CD4-positive, alpha-beta memory T cell (primary cell): Measurements from ENCODE around the gene LTBP3. TPM values are rescaled to one million over a fixed set of nuclear protein-coding genes. Genes with fewer than 3 reads are reported as not detected.
"Not testable (repeated sequence)": the region's sequence is repeated elsewhere in the genome, so short reads cannot be mapped to it uniquely, and the experiment has no call there.

Source experiments
- CTCF ChIA-PET: fragments of 350-600 bp; sonication (Branson Sonifier 250); formaldehyde crosslinking; loops from one replicate; lab custom pipeline; 2021; ENCODE audit warnings: inconsistent platforms; ENCODE audit not compliant: partially characterized antibody; lab: Charles Lee
- POLR2A ChIA-PET: fragments of 350-600 bp; sonication (Branson Sonifier 250); formaldehyde crosslinking; loops from one replicate; lab custom pipeline; 2021; ENCODE audit not compliant: partially characterized antibody; lab: Charles Lee
- DNase-seq, 5 donors: peaks; one replicate each; pipeline versions ENCODE4 v3.0.0 to v3.0.0-alpha.2; 2020 to 2022; ENCODE audit warnings: mixed read lengths in 1 of 5
- H3K27ac ChIP-seq: one replicate; pipeline ENCODE4 v1.7.0; 2013; ENCODE audit warnings: low read depth, low read length
- H3K27me3 ChIP-seq: 2 replicates; pipeline ENCODE4 v1.7.0; 2013; ENCODE audit warnings: mild to moderate bottlenecking, low read length, moderate library complexity; ENCODE audit not compliant: insufficient read depth
- H3K36me3 ChIP-seq: 2 replicates; pipeline ENCODE4 v1.7.0; 2013; ENCODE audit warnings: mild to moderate bottlenecking, low read length, moderate library complexity; ENCODE audit not compliant: insufficient read depth
- H3K4me1 ChIP-seq: 2 replicates; pipeline ENCODE4 v1.7.0; 2013; ENCODE audit warnings: mild to moderate bottlenecking, low read length, moderate library complexity; ENCODE audit not compliant: insufficient read depth
- H3K4me3 ChIP-seq, 2 donors: one replicate each; pipeline ENCODE4 v1.7.0; 2013; ENCODE audit warnings: low read length in 2 of 2, mild to moderate bottlenecking in 1 of 2
- H3K9me3 ChIP-seq, 2 donors: one replicate each; pipeline ENCODE4 v1.7.0; 2013; ENCODE audit warnings: low read length in 2 of 2, control low read depth in 1 of 2; ENCODE audit not compliant: control insufficient read depth in 1 of 2
- H3K27ac Mint-ChIP-seq, 7 donors: one replicate each; pipeline ENCODE4 v1.8.0; 2020 to 2021; ENCODE audit warnings: mixed read lengths in 7 of 7, mild to moderate bottlenecking in 6 of 7, inconsistent platforms in 3 of 7, moderate library complexity in 3 of 7
- H3K27me3 Mint-ChIP-seq, 2 donors: one replicate each; pipeline ENCODE4 v1.8.0; 2020 to 2021; ENCODE audit warnings: mixed read lengths in 2 of 2
- H3K36me3 Mint-ChIP-seq, 2 donors: one replicate each; pipeline ENCODE4 v1.8.0; 2020 to 2021; ENCODE audit warnings: mixed read lengths in 2 of 2, inconsistent platforms in 1 of 2, mild to moderate bottlenecking in 1 of 2
- H3K4me1 Mint-ChIP-seq, 4 donors: one replicate each; pipeline ENCODE4 v1.8.0; 2020 to 2021; ENCODE audit warnings: mixed read lengths in 4 of 4, mild to moderate bottlenecking in 1 of 4
- H3K4me3 Mint-ChIP-seq, 8 donors: one replicate each; pipeline ENCODE4 v1.8.0; 2020 to 2021; ENCODE audit warnings: mixed read lengths in 8 of 8, mild to moderate bottlenecking in 7 of 8, moderate library complexity in 6 of 8, inconsistent platforms in 3 of 8
- H3K9me3 Mint-ChIP-seq, 8 donors: one replicate each; pipeline ENCODE4 v1.8.0; 2020 to 2021; ENCODE audit warnings: mixed read lengths in 8 of 8, mild to moderate bottlenecking in 5 of 8, inconsistent platforms in 3 of 8, moderate library complexity in 1 of 8
- intact Hi-C: fragments of 100-400 bp; cut with micrococcal nuclease; formaldehyde crosslinking; loops from one replicate; pipeline ENCODE4 v1.15.1; 2023
- polyA plus RNA-seq, 2 donors: library from polyadenylated mRNA; unstranded; fragments of 300-500 nt; fragmentation: Illumina TruSeq; gene quantifications; one replicate each; pipeline ENCODE4 v1.2.3, GENCODE V29; 2021
- total RNA-seq, 2 experiments: library from RNA; stranded (reverse); gene quantifications; one replicate each; pipeline ENCODE4 v1.2.3, GENCODE V29; 2021

LTBP3 gene
- total and polyA plus RNA-seq, 4 experiments from 2014 or later, result 9.0 to 211 (median 112) TPM

GRCh38 chr11:65569164-65569972 lies 11.2 kb upstream of the LTBP3 start:
- H3K4me1 ChIP-seq, result peaks cover 77% of the 10 kb centered on the region
- intact Hi-C loops, result no loop called here
- Mint-ChIP-seq H3K4me1 (peaks cover 48 to 90% (median 68%) of the 10 kb centered on the region in 4 donors), H3K9me3 (no peaks in the 10 kb centered on the region), H3K27ac (peak overlapping the region; percentile 99 to 100 (median 99)), H3K36me3 (peaks cover 0 to 34% of the 10 kb centered on the region in 2 donors), H3K27me3 (peaks cover 0 to 3% of the 10 kb centered on the region in 2 donors), H3K4me3 (peak overlapping the region; percentile 97 to 100 (median 98))
- no peaks in the 10 kb centered on the region for H3K36me3 ChIP-seq
- no peaks in the 10 kb centered on the region for H3K9me3 ChIP-seq
- CTCF ChIA-PET, result interaction anchor here (0.7 to 4.8 kb wide), 5 partner anchors 8 to 46 kb away, joined by 3 to 66 read pairs (median 6); partner anchors contain the start of gene PCNX3
- no peak for DNase-seq
- POLR2A ChIA-PET, result interaction anchor here (0.6 to 17.1 kb wide), 16 partner anchors 10 to 447 kb away, joined by 3 to 403 read pairs (median 9); partner anchors contain the start of genes FAU, LTBP3, MALAT1 and MAP3K11
- H3K27ac ChIP-seq, result peak overlapping the region; percentile 99
- peak overlapping the region; percentile 59 to 94 for H3K4me3 ChIP-seq
- no peaks in the 10 kb centered on the region for H3K27me3 ChIP-seq

- H3K36me3 Mint-ChIP-seq, result peaks cover 0 to 22% of the 10 kb centered on the region in 2 donors
- ChIA-PET POLR2A (interaction anchor here (0.6 to 18.2 kb wide), 23 partner anchors 5 to 707 kb away, joined by 3 to 403 read pairs (median 5); partner anchors contain the start of genes EHBP1L1, FAM89B, KCNK7 and LTBP3), CTCF (interaction anchor here (0.8 to 3.7 kb wide), 13 partner anchors 9 to 49 kb away, joined by 3 to 40 read pairs (median 13); partner anchors contain the start of gene EHBP1L1)
- peak overlapping the region; percentile 90 to 98 (median 96) for H3K27ac Mint-ChIP-seq
- Histone ChIP-seq H3K4me3 (peak overlapping the region in 1 of 2 donors; percentile 2), H3K4me1 (peaks cover 62% of the 10 kb centered on the region), H3K27me3 (no peaks in the 10 kb centered on the region), H3K36me3 (no peaks in the 10 kb centered on the region), H3K27ac (peak overlapping the region; percentile 65), H3K9me3 (no peaks in the 10 kb centered on the region)
- peaks cover 0 to 3% of the 10 kb centered on the region in 2 donors for H3K27me3 Mint-ChIP-seq
- H3K4me1 Mint-ChIP-seq, result peaks cover 41 to 74% (median 57%) of the 10 kb centered on the region in 4 donors
- H3K9me3 Mint-ChIP-seq, result no peaks in the 10 kb centered on the region
- peak overlapping the region; percentile 63 to 89 (median 78) for H3K4me3 Mint-ChIP-seq
- DNase-seq, result peak in 4 of 5 donors; percentile 48 to 77 (median 52)
- intact Hi-C loops, result no loop called here
Measured at GRCh38 chr11:65565624-65566453, 7.7 kb upstream of the LTBP3 start.

- H3K36me3 ChIP-seq, H3K9me3 ChIP-seq, intact Hi-C loops, H3K9me3 Mint-ChIP-seq, H3K27me3 Mint-ChIP-seq, H3K27me3 ChIP-seq: not testable (repeated sequence)
- DNase-seq, result peak in 1 of 5 donors; percentile 30
- peak overlapping the region; percentile 90 to 98 (median 96) for H3K27ac Mint-ChIP-seq
- H3K4me1 Mint-ChIP-seq, result peaks cover 44 to 76% (median 59%) of the 10 kb centered on the region in 4 donors
- POLR2A ChIA-PET, result interaction anchor here (0.8 to 18.2 kb wide), 20 partner anchors 6 to 294 kb away, joined by 3 to 403 read pairs (median 8); partner anchors contain the start of genes EHBP1L1, FAM89B, KCNK7 and LTBP3
- Histone ChIP-seq H3K4me1 (peaks cover 68% of the 10 kb centered on the region), H3K4me3 (peak overlapping the region in 1 of 2 donors; percentile 2), H3K27ac (peak overlapping the region; percentile 65)
- H3K36me3 Mint-ChIP-seq, result peaks cover 0 to 16% of the 10 kb centered on the region in 2 donors
- peak overlapping the region; percentile 63 to 89 (median 78) for H3K4me3 Mint-ChIP-seq
- CTCF ChIA-PET, result interaction anchor here (0.7 to 3.7 kb wide), 12 partner anchors 8 to 29 kb away, joined by 3 to 40 read pairs (median 14); partner anchors contain the start of gene EHBP1L1
Measured at GRCh38 chr11:65564879-65565559, 6.9 kb upstream of the LTBP3 start.

GRCh38 chr11:65563601-65564000 lies 5.4 kb upstream of the LTBP3 start:
- H3K4me3 Mint-ChIP-seq, result peak overlapping the region in 2 of 8 donors; percentile 52 to 54

GRCh38 chr11:65562788-65563187 lies 4.6 kb upstream of the LTBP3 start:
- Histone ChIP-seq H3K9me3 (no peaks in the 10 kb centered on the region), H3K27ac (no peak overlapping the region), H3K4me1 (peaks cover 65% of the 10 kb centered on the region), H3K4me3 (no peak overlapping the region), H3K36me3 (no peaks in the 10 kb centered on the region), H3K27me3 (no peaks in the 10 kb centered on the region)
- Mint-ChIP-seq H3K27ac (peak overlapping the region in 2 of 7 donors; percentile 15 to 25), H3K4me3 (no peak overlapping the region), H3K9me3 (no peaks in the 10 kb centered on the region), H3K4me1 (peaks cover 36 to 65% (median 49%) of the 10 kb centered on the region in 4 donors), H3K36me3 (no peaks in the 10 kb centered on the region), H3K27me3 (no peaks in the 10 kb centered on the region)
- ChIA-PET CTCF (interaction anchor here (0.9 to 1.6 kb wide), 3 partner anchors 11 to 22 kb away, joined by 3 to 7 read pairs (median 7); no protein-coding TSS in a partner anchor), POLR2A (interaction anchor here (1.1 to 18.2 kb wide), 9 partner anchors 4 to 451 kb away, joined by 3 to 403 read pairs (median 5); partner anchors contain the start of genes EHBP1L1, FAM89B, LTBP3 and MALAT1)
- intact Hi-C loops, result no loop called here
- no peak for DNase-seq

More at GRCh38 chr11:65563601-65564000, 5.4 kb upstream of the LTBP3 start:
- Histone ChIP-seq H3K27me3 (no peaks in the 10 kb centered on the region), H3K4me3 (no peak overlapping the region), H3K4me1 (peaks cover 72% of the 10 kb centered on the region), H3K9me3 (no peaks in the 10 kb centered on the region), H3K27ac (no peak overlapping the region), H3K36me3 (no peaks in the 10 kb centered on the region)
- H3K27me3 Mint-ChIP-seq, result no peaks in the 10 kb centered on the region
- peaks cover 40 to 73% (median 55%) of the 10 kb centered on the region in 4 donors for H3K4me1 Mint-ChIP-seq
- H3K9me3 Mint-ChIP-seq, result no peaks in the 10 kb centered on the region
- ChIA-PET POLR2A (interaction anchor here (1.0 to 18.2 kb wide), 10 partner anchors 4 to 452 kb away, joined by 3 to 403 read pairs (median 9); partner anchors contain the start of genes EHBP1L1, FAM89B, LTBP3 and MALAT1), CTCF (interaction anchor here (1.0 to 3.1 kb wide), 3 partner anchors 10 to 18 kb away, joined by 3 to 24 read pairs (median 7); no protein-coding TSS in a partner anchor)
- peaks cover 0 to 4% of the 10 kb centered on the region in 2 donors for H3K36me3 Mint-ChIP-seq
- H3K27ac Mint-ChIP-seq, result peak overlapping the region in 6 of 7 donors; percentile 19 to 90 (median 66)
- intact Hi-C loops, result no loop called here
- DNase-seq, result no peak

- ChIA-PET POLR2A (interaction anchor here (0.8 to 18.2 kb wide), 7 partner anchors 9 to 139 kb away, joined by 3 to 403 read pairs (median 12); partner anchors contain the start of genes EHBP1L1, FAM89B, MALAT1 and NEAT1), CTCF (interaction anchor here (0.7 to 2.1 kb wide), 5 partner anchors 10 to 21 kb away, joined by 3 to 7 read pairs (median 7); partner anchors contain the start of gene FAM89B)
- no peak for DNase-seq
- intact Hi-C loops, result no loop called here
- Mint-ChIP-seq H3K36me3 (no peaks in the 10 kb centered on the region), H3K27ac (peak overlapping the region in 2 of 7 donors; percentile 9 to 86), H3K9me3 (no peaks in the 10 kb centered on the region), H3K4me3 (peak overlapping the region in 1 of 8 donors; percentile 36), H3K4me1 (peaks cover 38 to 65% (median 51%) of the 10 kb centered on the region in 4 donors), H3K27me3 (no peaks in the 10 kb centered on the region)
- peaks cover 63% of the 10 kb centered on the region for H3K4me1 ChIP-seq
- no peaks in the 10 kb centered on the region for H3K36me3 ChIP-seq
- H3K27ac ChIP-seq, result no peak overlapping the region
- no peak overlapping the region for H3K4me3 ChIP-seq
- H3K9me3 ChIP-seq, result no peaks in the 10 kb centered on the region
- H3K27me3 ChIP-seq, result no peaks in the 10 kb centered on the region
Measured at GRCh38 chr11:65562020-65562419, 3.9 kb upstream of the LTBP3 start.
